Heart left ventricle (tissue), 13 donors: ENCODE measurements around the gene ARHGAP10.

ENCODE experiments used
- CTCF ChIP-seq, 12 donors: fragments of 200-600 bp; sonication (generic) in 4 of 12; IDR thresholded peaks; one replicate each; pipeline versions ENCODE4 v1.5.0 to v1.8.0; 2018 to 2022; ENCODE audit warnings: antibody characterized with exemption in 12 of 12, mild to moderate bottlenecking in 5 of 12
- POLR2A ChIP-seq, 2 donors: fragments of 450-650 bp; IDR thresholded peaks; one replicate each; pipeline ENCODE4 v1.6.1; 2017; ENCODE audit warnings: antibody characterized with exemption in 2 of 2, mild to moderate bottlenecking in 2 of 2, moderate library complexity in 2 of 2
- donor health status: ischemic (EF 13 %, LVEDD 7.1; RV severe dilation, severe dysfunction).
- donor health status: DM: no; HTN: yes; CAD: no.
- donor health status: DM: no; HTN: no; CAD: no.
- donor health status: ischemic (EF 25% LVEDD 6.9; RV normal size, moderate dysfunction).
- donor health status: ischemic (EF 25% LVEDD 5.7; RV mildly dilated, moderate dysfunction).
- donor health status: ischemic (EF 35%, LVEDD 5.7; RV mildly dilated, moderate dysfunction).
- donor health status: nonischemic (EF 11% LVEDD 7.7; RV severe dilation, severe dysfunction).
- donor health status: DM: yes; HTN: yes; CAD: no.
- donor health status: PGD.
- donor health status: ischemic (EF 29% LVEDD 5.4; RV normal size, mild dysfunction).
- donor health status: nonischemic (EF 23%, LVEDD 6.1; RV moderate dilation, normal function).

GRCh38 chr4:147788791-147789190 lies 56.9 kb downstream of the ARHGAP10 start:
- TF ChIP-seq CTCF (IDR thresholded peaks at IDR 0.05) (no peak), POLR2A (IDR thresholded peaks at IDR 0.05) (no peak)
